Right lobe of liver (tissue), 6 donors: ENCODE data around the gene UTP4. TPM values are rescaled to one million over a fixed set of nuclear protein-coding genes. Genes with fewer than 3 reads are reported as not detected.

ENCODE experiments used
- ATAC-seq, 4 donors: fragments of 200-7000 bp; cut with Tn5 transposase; one replicate each; pipeline ENCODE4 v1.9.1; 2020; ENCODE audit warnings: mild to moderate bottlenecking in 4 of 4, moderate library complexity in 4 of 4
- DNase-seq, 3 donors: peaks; one replicate each; pipeline ENCODE4 v3.0.0-alpha.2; 2020
- H3K27ac ChIP-seq, 3 donors: fragments of 200-600 bp; one replicate each; pipeline ENCODE4 v1.8.0; 2022
- H3K27me3 ChIP-seq, 2 donors: fragments of 200-600 bp; one replicate each; pipeline ENCODE4 v1.8.0; 2022
- H3K36me3 ChIP-seq, 4 donors: fragments of 200-600 bp; sonication (generic) in 1 of 4; one replicate each; pipeline versions ENCODE4 v1.5.1 to v1.8.0; 2017 to 2022; ENCODE audit warnings: control low read depth in 1 of 4
- H3K4me1 ChIP-seq, 4 donors: fragments of 200-600 bp; sonication (generic) in 1 of 4; one replicate each; pipeline versions ENCODE4 v1.5.1 to v1.8.0; 2017 to 2022; ENCODE audit warnings: control low read depth in 1 of 4
- H3K4me3 ChIP-seq, 3 donors: fragments of 200-600 bp; one replicate each; pipeline ENCODE4 v1.8.0; 2022
- H3K9me3 ChIP-seq, 4 donors: fragments of 200-600 bp; sonication (generic) in 1 of 4; one replicate each; pipeline versions ENCODE4 v1.5.1 to v1.8.0; 2017 to 2022; ENCODE audit warnings: control low read depth in 1 of 4
- POLR2A ChIP-seq: fragments of 450-650 bp; IDR thresholded peaks from one replicate; pipeline ENCODE4 v1.6.1; 2017; ENCODE audit warnings: antibody characterized with exemption, mild to moderate bottlenecking
- WGBS: methylation state at CpG from one replicate; pipeline ENCODE4 v1.1.6; 2018; ENCODE audit warnings: low coverage, low lambda C conversion rate; ENCODE audit not compliant: insufficient coverage; ENCODE audit errors: missing lambda C conversion rate; 5-methylcytosine and 5-hydroxymethylcytosine counted together
- intact Hi-C, 2 donors: fragments of 100-400 bp; cut with DNase I; formaldehyde crosslinking; loops; one replicate each; pipeline versions ENCODE4 v1.11.2 to v1.14.1; 2022
- total RNA-seq, 6 experiments: library from RNA; depleted of rRNA in 2 of 6; stranded (reverse); fragments of >200 nt in 2 of 6; fragmentation: NEBNext Ultra II Directional in 3 of 6; extraction: Animal tissue kit (Norgen Biotek cat#: 25700) in 3 of 6; gene quantifications; one replicate each; pipeline versions ENCODE4 v1.1.0 to v1.2.4, GENCODE V29; 2016 to 2023
- TF ChIP-seq, protein P1 (sequence below), 4 donors: fragments of 200-600 bp in 3 of 4; fragments of 450-650 bp in 1 of 4; IDR thresholded peaks; one replicate each; pipeline versions ENCODE4 v1.5.1 to v1.8.0; 2016 to 2022; ENCODE audit warnings: antibody characterized with exemption in 4 of 4, mild to moderate bottlenecking in 2 of 4
- donor health status: DM: no; HTN: yes; CAD: no.
- donor health status: DM: no; HTN: no; CAD: no.
- donor health status: DM: no; HTN: no; CAD: no.
- donor health status: DM: no; HTN: yes; CAD: no.
- donor health status: DM: no; HTN: yes; CAD: no.

Gene UTP4
- total RNA-seq, 6 experiments from 2014 or later: 13.9 to 22.2 (median 19.6) TPM

DNA sequence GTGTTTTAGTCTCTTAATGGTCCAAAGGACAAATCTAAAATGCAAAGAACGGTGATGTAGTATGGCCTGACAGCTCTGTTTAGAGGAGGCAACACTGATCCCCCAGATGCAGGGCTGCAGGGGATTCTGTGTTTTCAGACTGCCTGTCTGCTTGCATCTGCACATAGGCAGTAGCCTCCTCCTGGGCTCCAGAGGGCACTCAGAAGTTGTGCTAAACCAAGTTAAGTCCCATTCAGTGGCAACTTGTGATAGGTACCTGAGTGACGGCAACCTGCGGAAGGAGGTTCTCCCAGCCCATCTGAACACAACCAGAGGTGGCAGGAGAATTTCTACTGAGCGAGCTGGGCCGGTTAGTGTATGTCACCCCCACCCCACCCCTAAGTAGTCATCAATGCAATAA lies 17.1 kb upstream of the UTP4 start:
- peak in 1 of 3 donors; percentile 4 for DNase-seq

DNA sequence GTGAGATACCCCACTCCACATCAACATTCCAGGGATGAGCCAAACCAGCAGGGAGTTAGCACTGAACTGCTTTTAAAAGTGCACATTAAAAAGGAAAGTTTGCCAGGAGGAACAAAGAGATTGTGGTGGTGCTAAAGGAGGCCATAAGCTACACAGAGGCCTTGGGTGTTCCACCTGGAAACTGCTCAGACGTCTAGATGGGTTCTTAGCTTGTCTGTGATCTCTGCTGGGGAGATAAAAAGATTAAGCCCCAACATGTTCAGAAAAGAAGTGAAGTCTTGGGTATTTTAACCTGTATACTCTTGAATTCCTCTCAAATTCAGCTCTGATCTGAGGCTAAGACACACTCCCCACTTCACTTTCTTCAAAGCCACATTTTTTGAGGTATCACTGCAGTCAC lies 16.6 kb upstream of the UTP4 start:
- TF ChIP-seq, protein P1, sequence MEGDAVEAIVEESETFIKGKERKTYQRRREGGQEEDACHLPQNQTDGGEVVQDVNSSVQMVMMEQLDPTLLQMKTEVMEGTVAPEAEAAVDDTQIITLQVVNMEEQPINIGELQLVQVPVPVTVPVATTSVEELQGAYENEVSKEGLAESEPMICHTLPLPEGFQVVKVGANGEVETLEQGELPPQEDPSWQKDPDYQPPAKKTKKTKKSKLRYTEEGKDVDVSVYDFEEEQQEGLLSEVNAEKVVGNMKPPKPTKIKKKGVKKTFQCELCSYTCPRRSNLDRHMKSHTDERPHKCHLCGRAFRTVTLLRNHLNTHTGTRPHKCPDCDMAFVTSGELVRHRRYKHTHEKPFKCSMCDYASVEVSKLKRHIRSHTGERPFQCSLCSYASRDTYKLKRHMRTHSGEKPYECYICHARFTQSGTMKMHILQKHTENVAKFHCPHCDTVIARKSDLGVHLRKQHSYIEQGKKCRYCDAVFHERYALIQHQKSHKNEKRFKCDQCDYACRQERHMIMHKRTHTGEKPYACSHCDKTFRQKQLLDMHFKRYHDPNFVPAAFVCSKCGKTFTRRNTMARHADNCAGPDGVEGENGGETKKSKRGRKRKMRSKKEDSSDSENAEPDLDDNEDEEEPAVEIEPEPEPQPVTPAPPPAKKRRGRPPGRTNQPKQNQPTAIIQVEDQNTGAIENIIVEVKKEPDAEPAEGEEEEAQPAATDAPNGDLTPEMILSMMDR (IDR thresholded peaks at IDR 0.05): no peak
- no peak for TF ChIP-seq POLR2A
- 67% methylated on average over 1 of the region's 1 CpG for WGBS
- intact Hi-C loops: loop anchor here in 1 of 2 donors (10.0 kb wide), 1 partner anchor 271 kb away; the partner anchor contains the start of gene TANGO6
- DNase-seq (no peak), ATAC-seq (no peak)
- Histone ChIP-seq H3K4me3 (no peak overlapping the region), H3K27ac (no peak overlapping the region), H3K27me3 (no peaks in the 10 kb centered on the region), H3K36me3 (peaks cover 0 to 8% (median 5%) of the 10 kb centered on the region in 4 donors), H3K4me1 (peaks cover 0 to 19% (median 12%) of the 10 kb centered on the region in 4 donors), H3K9me3 (no peaks in the 10 kb centered on the region)

More for the DNA sequence above, 17.1 kb upstream of the UTP4 start:
- no peaks in the 10 kb centered on the region for H3K9me3 ChIP-seq
- H3K27ac ChIP-seq: no peak overlapping the region
- peaks cover 0 to 4% (median 3%) of the 10 kb centered on the region in 4 donors for H3K36me3 ChIP-seq
- no peak for TF ChIP-seq POLR2A
- TF ChIP-seq, protein P1 (IDR thresholded peaks at IDR 0.05): no peak
- no CpG with 5 or more reads among the region's 5 CpGs for WGBS
- intact Hi-C loops: loop anchor here in 1 of 2 donors (10.0 kb wide), 1 partner anchor 271 kb away; the partner anchor contains the start of gene TANGO6
- no peaks in the 10 kb centered on the region for H3K27me3 ChIP-seq
- H3K4me3 ChIP-seq: no peak overlapping the region
- H3K4me1 ChIP-seq: peaks cover 0 to 19% (median 12%) of the 10 kb centered on the region in 4 donors
- ATAC-seq: no peak

DNA sequence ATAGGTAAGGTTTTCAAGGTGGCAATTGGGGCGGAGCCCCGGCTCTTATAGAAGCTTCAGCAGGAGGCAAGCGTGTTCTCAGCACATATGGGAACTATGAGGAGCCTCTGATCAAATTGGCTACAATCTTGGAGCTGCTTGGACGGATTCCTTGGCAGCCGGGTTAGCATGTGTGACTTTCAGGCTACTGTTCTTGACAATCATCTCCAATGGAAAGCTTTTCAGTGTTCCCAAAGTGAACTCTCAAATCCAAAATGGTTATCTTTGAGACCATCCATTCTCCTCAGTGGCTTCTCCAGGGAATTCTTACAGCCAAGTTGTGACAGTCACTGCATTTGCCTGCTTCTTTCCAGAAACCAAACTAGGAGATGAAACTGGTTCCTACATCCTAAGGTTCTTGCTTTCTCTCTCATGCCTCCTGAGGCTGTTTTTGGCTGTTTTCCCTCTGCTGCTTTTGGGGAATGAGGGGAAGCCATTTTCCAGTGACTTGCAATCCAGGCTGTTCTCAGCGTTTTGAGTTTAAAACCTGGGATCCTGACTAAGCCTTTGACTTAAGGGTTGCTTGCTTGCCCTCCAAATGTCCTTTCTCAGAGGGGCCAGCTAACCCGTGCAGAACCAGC lies 16.1 kb upstream of the UTP4 start:
- peak in 1 of 3 donors; percentile 13 for DNase-seq

DNA sequence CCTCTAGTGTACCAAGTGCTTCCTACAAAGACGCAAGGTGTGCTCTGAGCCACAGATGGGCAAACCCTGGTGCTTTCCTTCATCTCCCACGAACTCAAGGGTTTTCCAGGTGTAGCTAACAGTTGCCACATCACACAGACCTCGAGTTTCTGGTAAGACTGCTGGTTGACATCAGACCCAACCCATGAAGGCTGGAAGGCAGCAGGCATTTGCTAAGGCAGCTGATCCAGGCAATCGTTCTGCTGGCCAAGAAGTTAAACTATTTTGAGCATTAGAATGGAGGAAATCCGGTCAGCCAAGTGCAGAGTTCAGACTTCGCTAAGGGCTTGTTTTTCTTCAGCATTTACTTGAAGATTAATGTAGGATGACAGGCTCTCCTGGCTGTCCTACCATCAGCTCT lies 15.5 kb upstream of the UTP4 start:
- H3K36me3 ChIP-seq: peaks cover 0 to 9% (median 5%) of the 10 kb centered on the region in 4 donors
- TF ChIP-seq POLR2A: no peak
- TF ChIP-seq, protein P1 (IDR thresholded peaks at IDR 0.05): no peak

More for the DNA sequence above, 16.1 kb upstream of the UTP4 start:
- H3K4me3 ChIP-seq: no peak overlapping the region
- ATAC-seq: no peak
- no peaks in the 10 kb centered on the region for H3K9me3 ChIP-seq
- H3K27me3 ChIP-seq: no peaks in the 10 kb centered on the region
- no peak overlapping the region for H3K27ac ChIP-seq
- 86% methylated on average over 4 of the region's 7 CpGs for WGBS
- intact Hi-C loops: loop anchor here in 1 of 2 donors (10.0 kb wide), 1 partner anchor 272 kb away; the partner anchor contains the start of gene TANGO6
- no peak for TF ChIP-seq POLR2A
- TF ChIP-seq, protein P1 (IDR thresholded peaks at IDR 0.05): no peak
- H3K36me3 ChIP-seq: peaks cover 0 to 9% (median 5%) of the 10 kb centered on the region in 4 donors
- peaks cover 0 to 19% (median 12%) of the 10 kb centered on the region in 4 donors for H3K4me1 ChIP-seq

More for the DNA sequence above, 15.5 kb upstream of the UTP4 start:
- H3K27me3 ChIP-seq: no peaks in the 10 kb centered on the region
- no peak overlapping the region for H3K27ac ChIP-seq
- WGBS: 71% methylated on average over 5 of the region's 6 CpGs
- no peak for ATAC-seq
- DNase-seq: peak in 1 of 3 donors; percentile 10
- no peak overlapping the region for H3K4me3 ChIP-seq
- H3K9me3 ChIP-seq: no peaks in the 10 kb centered on the region
- intact Hi-C loops: loop anchor here in 1 of 2 donors (10.0 kb wide), 1 partner anchor 272 kb away; the partner anchor contains the start of gene TANGO6
- peaks cover 0 to 19% (median 12%) of the 10 kb centered on the region in 4 donors for H3K4me1 ChIP-seq
